DMS53 treated with DMSO at 0.1 percent for 48 hours (cell line): ENCODE measurements around the gene GARIN1A.

Experiments used
- DNase-seq: peaks from one replicate; lab custom pipeline; 2025; ENCODE audit not compliant: unreplicated experiment; lab: John Stamatoyannopoulos, UW

Gene GARIN1A

GRCh38 chr7:128710481-128710880 is 38.4 kb downstream of the GARIN1A start:
- no peak for DNase-seq

- no peak for DNase-seq
Observed at GRCh38 chr7:128713794-128714193, 41.7 kb downstream of the GARIN1A start.

GRCh38 chr7:128714701-128715495 is 42.8 kb downstream of the GARIN1A start:
- DNase-seq: no peak

GRCh38 chr7:128718967-128719642 is 47.0 kb downstream of the GARIN1A start:
- no peak for DNase-seq

GRCh38 chr7:128721376-128721775 is 49.3 kb downstream of the GARIN1A start:
- DNase-seq: no peak
